HepG2 (cell line): ENCODE measurements around the gene FAT1. TPM values are rescaled to one million over a fixed set of nuclear protein-coding genes. Genes with fewer than 3 reads are reported as not detected.

Experiments
- AFF4 ChIP-seq: sonication (generic); formaldehyde crosslinking; IDR thresholded peaks from 2 replicates; pipeline ENCODE4 v1.4.0; 2020; ENCODE audit warnings: missing genetic modification reagents
- ATF1 ChIP-seq: IDR thresholded peaks from 2 replicates; pipeline ENCODE4 v1.6.1; 2016; ENCODE audit warnings: mild to moderate bottlenecking, control low read depth
- HDAC2 ChIP-seq: sonication (generic); formaldehyde crosslinking; IDR thresholded peaks from 2 replicates; pipeline ENCODE4 v1.4.0; 2020; ENCODE audit warnings: missing genetic modification reagents
- MAX ChIP-seq: IDR thresholded peaks from 2 replicates; pipeline ENCODE4 v1.6.1; 2012; ENCODE audit warnings: inconsistent platforms
- NPAS2 ChIP-seq: sonication (generic); formaldehyde crosslinking; IDR thresholded peaks from 2 replicates; pipeline ENCODE4 v1.8.0; 2022; ENCODE audit warnings: mild to moderate bottlenecking, missing genetic modification reagents, borderline replicate concordance
- POLR2AphosphoS5 ChIP-seq: IDR thresholded peaks from 2 replicates; pipeline ENCODE4 v1.6.1; 2012; ENCODE audit warnings: low read depth, low read length
- SMAD3 ChIP-seq: sonication (generic); formaldehyde crosslinking; IDR thresholded peaks from 2 replicates; pipeline ENCODE4 v1.4.0; 2020; ENCODE audit warnings: missing genetic modification reagents
- TBP ChIP-seq: sonication (generic); formaldehyde crosslinking; IDR thresholded peaks from 2 replicates; pipeline ENCODE4 v1.5.0; 2020; ENCODE audit warnings: missing genetic modification reagents
- XRCC5 ChIP-seq: fragments of 200-400 bp; formaldehyde crosslinking; optimal IDR thresholded peaks from 2 replicates; pipeline ENCODE3; 2017; ENCODE audit warnings: mild to moderate bottlenecking, low read length
- ZMYM3 ChIP-seq: sonication (generic); formaldehyde crosslinking; IDR thresholded peaks from 2 replicates; pipeline ENCODE4 v1.5.1; 2020; ENCODE audit warnings: mild to moderate bottlenecking, missing genetic modification reagents
- ZNF138 ChIP-seq: sonication (generic); formaldehyde crosslinking; IDR thresholded peaks from 2 replicates; pipeline ENCODE4 v1.5.0; 2020; ENCODE audit warnings: mild to moderate bottlenecking, low read depth, missing genetic modification reagents
- ZNF17 ChIP-seq: sonication (generic); formaldehyde crosslinking; IDR thresholded peaks from 2 replicates; pipeline ENCODE4 v1.5.0; 2020; ENCODE audit warnings: mild to moderate bottlenecking, missing genetic modification reagents
- ZNF251 ChIP-seq: sonication (generic); formaldehyde crosslinking; IDR thresholded peaks from 2 replicates; pipeline ENCODE4 v1.9.0; 2021; ENCODE audit warnings: mild to moderate bottlenecking, missing genetic modification reagents
- ZNF468 ChIP-seq: sonication (generic); formaldehyde crosslinking; IDR thresholded peaks from 2 replicates; pipeline ENCODE4 v1.8.0; 2022; ENCODE audit warnings: mild to moderate bottlenecking, moderate library complexity, missing genetic modification reagents
- ZNF761 ChIP-seq: sonication (generic); formaldehyde crosslinking; conservative IDR thresholded peaks from 2 replicates; pipeline ENCODE4 v1.4.0; 2020; ENCODE audit warnings: mild to moderate bottlenecking, missing genetic modification reagents
- ZNF883 ChIP-seq: sonication (generic); formaldehyde crosslinking; IDR thresholded peaks from 2 replicates; pipeline ENCODE4 v1.5.1; 2020; ENCODE audit warnings: mild to moderate bottlenecking, missing genetic modification reagents; ENCODE audit errors: not compliant biosample characterization
- polyA plus RNA-seq, 8 experiments: library from polyadenylated mRNA; depleted of rRNA in 3 of 8; stranded (reverse) in 7 of 8; unstranded in 1 of 8; fragments of >200 nt; fragmentation: Illumina TruSeq in 4 of 8; extraction: Trizol in 4 of 8; gene quantifications; 2 replicates each; pipeline versions ENCODE4 v1.2.1 to v1.2.3, GENCODE V29; 2011 to 2016; ENCODE audit warnings: low read depth in 4 of 8, missing spikeins in 1 of 8, mixed read lengths in 1 of 8; ENCODE audit not compliant: insufficient read depth in 1 of 8
- total RNA-seq, 5 experiments: library from RNA; depleted of rRNA; stranded (reverse); fragments of >200 nt; fragmentation: Illumina TruSeq; extraction: Trizol; gene quantifications; 2 replicates each; pipeline ENCODE4 v1.2.3, GENCODE V29; 2016; ENCODE audit warnings: low read depth in 1 of 5
- TF ChIP-seq, protein P1 (sequence below): sonication (generic); formaldehyde crosslinking; IDR thresholded peaks from 2 replicates; pipeline ENCODE4 v1.4.0; 2020; ENCODE audit warnings: missing genetic modification reagents, low read depth, mild to moderate bottlenecking, borderline replicate concordance
- TF ChIP-seq, protein P2 (sequence below): IDR thresholded peaks from 2 replicates; pipeline ENCODE4 v1.6.1; 2016; ENCODE audit warnings: low read depth, borderline replicate concordance
- TF ChIP-seq, protein P3 (sequence below): sonication (generic); formaldehyde crosslinking; IDR thresholded peaks from 2 replicates; pipeline ENCODE4 v1.8.1; 2023; ENCODE audit warnings: mild to moderate bottlenecking, missing genetic modification reagents
- TF ChIP-seq, protein P4 (sequence below): sonication (generic); formaldehyde crosslinking; IDR thresholded peaks from 2 replicates; pipeline ENCODE4 v1.5.0; 2020; ENCODE audit warnings: mild to moderate bottlenecking, missing genetic modification reagents

FAT1 gene
- total and polyA plus RNA-seq, 2 of the 13 experiments (the other 11 are each of a cell fraction or from before 2014, with no cell fraction given), result 185 to 216 TPM

GRCh38 chr4:186726426-186727168, 2.9 kb upstream of the FAT1 start (continued):
- TF ChIP-seq, protein P1, sequence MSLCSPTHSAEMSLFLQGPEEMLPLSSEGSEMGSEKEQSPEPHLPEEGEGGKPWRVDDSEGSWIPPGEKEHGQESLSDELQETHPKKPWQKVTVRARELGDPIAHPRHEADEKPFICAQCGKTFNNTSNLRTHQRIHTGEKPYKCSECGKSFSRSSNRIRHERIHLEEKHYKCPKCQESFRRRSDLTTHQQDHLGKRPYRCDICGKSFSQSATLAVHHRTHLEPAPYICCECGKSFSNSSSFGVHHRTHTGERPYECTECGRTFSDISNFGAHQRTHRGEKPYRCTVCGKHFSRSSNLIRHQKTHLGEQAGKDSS (CRISPR knock-in tag), result peak; percentile 84; the same call in 1 of the 2 replicates
- TF ChIP-seq ATF1 (CRISPR knock-in tag) (peak; percentile 80), SMAD3 (CRISPR knock-in tag) (peak; percentile 61; the same call in 1 of the 2 replicates), NPAS2 (CRISPR knock-in tag) (no peak), ZNF761 (CRISPR knock-in tag) (peak; percentile 96), ZMYM3 (CRISPR knock-in tag) (peak; percentile 62; the same call in 1 of the 2 replicates), ZNF251 (CRISPR knock-in tag) (no peak), POLR2AphosphoS5 (peak; percentile 65; the same call in 1 of the 2 replicates), ZNF17 (CRISPR knock-in tag) (no peak), TBP (CRISPR knock-in tag) (no peak), HDAC2 (CRISPR knock-in tag) (peak; percentile 57), ZNF883 (CRISPR knock-in tag) (peak; percentile 90), ZNF468 (CRISPR knock-in tag) (no peak; the same call in 1 of the 2 replicates), XRCC5 (no peak), ZNF138 (CRISPR knock-in tag) (peak; percentile 88; the same call in 1 of the 2 replicates), AFF4 (peak; percentile 78; the same call in 1 of the 2 replicates), MAX (peak; percentile 69)
- TF ChIP-seq, protein P2, sequence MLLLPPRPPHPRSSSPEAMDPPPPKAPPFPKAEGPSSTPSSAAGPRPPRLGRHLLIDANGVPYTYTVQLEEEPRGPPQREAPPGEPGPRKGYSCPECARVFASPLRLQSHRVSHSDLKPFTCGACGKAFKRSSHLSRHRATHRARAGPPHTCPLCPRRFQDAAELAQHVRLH (CRISPR knock-in tag), result peak; percentile 57; the same call in 1 of the 2 replicates
- TF ChIP-seq, protein P3, sequence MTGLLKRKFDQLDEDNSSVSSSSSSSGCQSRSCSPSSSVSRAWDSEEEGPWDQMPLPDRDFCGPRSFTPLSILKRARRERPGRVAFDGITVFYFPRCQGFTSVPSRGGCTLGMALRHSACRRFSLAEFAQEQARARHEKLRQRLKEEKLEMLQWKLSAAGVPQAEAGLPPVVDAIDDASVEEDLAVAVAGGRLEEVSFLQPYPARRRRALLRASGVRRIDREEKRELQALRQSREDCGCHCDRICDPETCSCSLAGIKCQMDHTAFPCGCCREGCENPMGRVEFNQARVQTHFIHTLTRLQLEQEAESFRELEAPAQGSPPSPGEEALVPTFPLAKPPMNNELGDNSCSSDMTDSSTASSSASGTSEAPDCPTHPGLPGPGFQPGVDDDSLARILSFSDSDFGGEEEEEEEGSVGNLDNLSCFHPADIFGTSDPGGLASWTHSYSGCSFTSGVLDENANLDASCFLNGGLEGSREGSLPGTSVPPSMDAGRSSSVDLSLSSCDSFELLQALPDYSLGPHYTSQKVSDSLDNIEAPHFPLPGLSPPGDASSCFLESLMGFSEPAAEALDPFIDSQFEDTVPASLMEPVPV (CRISPR knock-in tag), result 0 out of 2 replicates have a peak, but pooled peaks have one; percentile 43
- TF ChIP-seq, protein P4, sequence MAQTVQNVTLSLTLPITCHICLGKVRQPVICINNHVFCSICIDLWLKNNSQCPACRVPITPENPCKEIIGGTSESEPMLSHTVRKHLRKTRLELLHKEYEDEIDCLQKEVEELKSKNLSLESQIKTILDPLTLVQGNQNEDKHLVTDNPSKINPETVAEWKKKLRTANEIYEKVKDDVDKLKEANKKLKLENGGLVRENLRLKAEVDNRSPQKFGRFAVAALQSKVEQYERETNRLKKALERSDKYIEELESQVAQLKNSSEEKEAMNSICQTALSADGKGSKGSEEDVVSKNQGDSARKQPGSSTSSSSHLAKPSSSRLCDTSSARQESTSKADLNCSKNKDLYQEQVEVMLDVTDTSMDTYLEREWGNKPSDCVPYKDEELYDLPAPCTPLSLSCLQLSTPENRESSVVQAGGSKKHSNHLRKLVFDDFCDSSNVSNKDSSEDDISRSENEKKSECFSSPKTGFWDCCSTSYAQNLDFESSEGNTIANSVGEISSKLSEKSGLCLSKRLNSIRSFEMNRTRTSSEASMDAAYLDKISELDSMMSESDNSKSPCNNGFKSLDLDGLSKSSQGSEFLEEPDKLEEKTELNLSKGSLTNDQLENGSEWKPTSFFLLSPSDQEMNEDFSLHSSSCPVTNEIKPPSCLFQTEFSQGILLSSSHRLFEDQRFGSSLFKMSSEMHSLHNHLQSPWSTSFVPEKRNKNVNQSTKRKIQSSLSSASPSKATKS (CRISPR knock-in tag), result no peak
